Fibroblast of pulmonary artery (primary cell): ENCODE measurements around the gene MBNL2.

Source experiments
- DNase-seq: peaks from one replicate; pipeline ENCODE4 v3.0.0-alpha.2; 2010; ENCODE audit warnings: low read depth
- H3K4me3 ChIP-seq: replicated peaks from 2 replicates; pipeline ENCODE4 v1.5.1; 2011; ENCODE audit warnings: low read depth, mild to moderate bottlenecking, control low read depth, low read length, moderate library complexity
- CTCF ChIP-seq: IDR thresholded peaks from 2 replicates; pipeline ENCODE4 v1.5.1; 2011; ENCODE audit warnings: mild to moderate bottlenecking, control low read depth, low read length, inconsistent platforms; ENCODE audit errors: missing control alignments

The MBNL2 gene

GRCh38 chr13:97296740-97297139 lies 74.6 kb downstream of the MBNL2 start:
- no peak overlapping the region for H3K4me3 ChIP-seq
- no peak for DNase-seq
- no peak for TF ChIP-seq CTCF

- TF ChIP-seq CTCF = no peak
- no peak for DNase-seq
- no peak overlapping the region for H3K4me3 ChIP-seq
Measured at GRCh38 chr13:97298816-97299215, 76.7 kb downstream of the MBNL2 start.

GRCh38 chr13:97300871-97301270 lies 78.7 kb downstream of the MBNL2 start:
- no peak overlapping the region for H3K4me3 ChIP-seq
- DNase-seq = no peak
- no peak for TF ChIP-seq CTCF

GRCh38 chr13:97301382-97302095 lies 79.4 kb downstream of the MBNL2 start:
- TF ChIP-seq CTCF = no peak
- no peak overlapping the region for H3K4me3 ChIP-seq
- no peak for DNase-seq

GRCh38 chr13:97302611-97303010 lies 80.5 kb downstream of the MBNL2 start:
- no peak for DNase-seq
- TF ChIP-seq CTCF = no peak

GRCh38 chr13:97306106-97306505 lies 84.0 kb downstream of the MBNL2 start:
- TF ChIP-seq CTCF = no peak
- DNase-seq = no peak
- no peak overlapping the region for H3K4me3 ChIP-seq

More at GRCh38 chr13:97302611-97303010, 80.5 kb downstream of the MBNL2 start:
- H3K4me3 ChIP-seq = no peak overlapping the region

GRCh38 chr13:97306645-97307044 lies 84.5 kb downstream of the MBNL2 start:
- DNase-seq = peak; percentile 38

More at GRCh38 chr13:97306645-97307044, 84.5 kb downstream of the MBNL2 start:
- no peak for TF ChIP-seq CTCF
- no peak overlapping the region for H3K4me3 ChIP-seq
